ENCODE data around the gene GPR31. TPM values are rescaled to one million over a fixed set of nuclear protein-coding genes. Genes with fewer than 3 reads are reported as not detected.
"Not testable (repeated sequence)": the region's sequence is repeated elsewhere in the genome, so short reads cannot be mapped to it uniquely, and the experiment has no call there.

The GPR31 gene
- total RNA-seq, 4 donors from 2014 or later, result not detected

DNA sequence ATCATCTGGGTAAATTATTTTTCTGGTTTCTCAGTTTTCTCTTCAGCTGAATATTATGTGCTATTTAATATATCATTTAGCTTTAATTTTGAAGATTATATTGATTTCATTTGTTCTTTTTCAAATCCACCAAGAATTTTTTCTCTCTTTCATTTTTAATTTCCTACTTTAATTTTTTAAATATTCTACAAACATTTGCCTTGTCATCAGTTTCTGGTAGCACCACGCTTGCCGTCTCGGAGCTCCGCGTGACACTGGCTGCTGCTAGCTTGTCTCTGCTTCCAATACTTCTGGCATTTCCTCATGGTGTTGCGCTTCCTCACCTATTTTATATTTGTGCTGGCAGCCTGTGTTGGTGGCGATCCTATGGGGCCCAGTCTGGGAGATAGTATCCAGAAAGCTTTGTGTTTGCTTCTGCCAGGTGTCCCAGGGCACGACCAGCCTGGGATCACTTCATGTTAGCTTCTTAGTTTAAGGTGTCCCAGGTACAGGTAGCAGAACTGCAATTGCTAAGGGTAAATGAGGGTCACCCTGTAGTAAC, 33.3 kb upstream of the GPR31 start:
- peaks cover 10% of the 10 kb centered on the region for H3K27me3 ChIP-seq
- not testable (repeated sequence) for H3K9me3 ChIP-seq, ATAC-seq, H3K4me3 ChIP-seq, H3K36me3 ChIP-seq, H3K27ac ChIP-seq, H3K4me1 ChIP-seq
- 90 to 98% methylated on average over 2 to 6 of the region's 8 CpGs for WGBS, 2 donors (ENCODE audit: low coverage in 1 of 2)

DNA sequence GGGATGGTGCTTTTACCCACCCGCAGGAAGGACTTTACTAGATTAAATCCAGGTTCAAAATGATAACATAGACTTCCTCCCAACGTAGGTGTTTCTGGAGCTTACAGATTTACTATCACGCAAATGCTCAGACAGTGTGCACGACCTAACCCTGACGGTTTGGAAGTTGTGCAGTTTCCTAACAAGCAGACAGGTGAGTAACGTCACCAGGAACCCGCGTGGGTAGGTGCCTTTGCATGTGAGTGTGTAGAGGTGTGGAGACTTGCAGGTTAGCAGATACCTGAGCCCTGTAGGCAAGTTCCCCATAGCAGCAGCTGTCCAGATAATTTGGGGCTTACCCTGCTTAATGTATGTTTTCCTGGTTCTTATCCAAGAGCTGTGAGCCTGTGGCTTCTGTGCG, 29.5 kb upstream of the GPR31 start:
- peaks cover 10% of the 10 kb centered on the region for H3K27me3 ChIP-seq
- not testable (repeated sequence) for H3K4me3 ChIP-seq, ATAC-seq, H3K36me3 ChIP-seq, H3K27ac ChIP-seq, H3K9me3 ChIP-seq, H3K4me1 ChIP-seq
- WGBS, 2 donors (ENCODE audit: low coverage in 1 of 2), result 50 to 74% methylated on average over 2 to 5 of the region's 9 CpGs

DNA sequence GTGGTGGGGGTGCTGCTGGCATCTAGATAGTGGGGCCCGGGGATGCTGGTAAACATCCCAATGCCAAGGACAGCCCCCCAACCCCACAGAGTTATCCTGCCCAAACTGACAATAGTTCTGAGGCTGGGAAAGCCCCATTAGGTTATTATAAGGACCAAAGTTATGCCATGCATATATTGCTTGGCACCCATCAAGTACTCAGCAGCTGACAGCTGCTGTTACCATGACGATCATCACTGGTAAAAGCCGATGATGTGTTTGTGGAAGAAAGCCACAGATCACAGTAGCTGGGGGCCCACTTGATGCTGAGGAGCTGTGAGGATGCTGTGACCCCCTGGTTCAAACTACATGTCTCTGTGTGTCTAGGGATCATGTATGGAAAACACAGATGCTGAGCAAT, 27.3 kb upstream of the GPR31 start:
- H3K27ac ChIP-seq, H3K9me3 ChIP-seq, ATAC-seq, H3K27me3 ChIP-seq, H3K4me3 ChIP-seq, H3K4me1 ChIP-seq, H3K36me3 ChIP-seq: not testable (repeated sequence)
- no CpG with 5 or more reads among the region's 3 CpGs for WGBS, 2 donors (ENCODE audit: low coverage in 1 of 2)

DNA sequence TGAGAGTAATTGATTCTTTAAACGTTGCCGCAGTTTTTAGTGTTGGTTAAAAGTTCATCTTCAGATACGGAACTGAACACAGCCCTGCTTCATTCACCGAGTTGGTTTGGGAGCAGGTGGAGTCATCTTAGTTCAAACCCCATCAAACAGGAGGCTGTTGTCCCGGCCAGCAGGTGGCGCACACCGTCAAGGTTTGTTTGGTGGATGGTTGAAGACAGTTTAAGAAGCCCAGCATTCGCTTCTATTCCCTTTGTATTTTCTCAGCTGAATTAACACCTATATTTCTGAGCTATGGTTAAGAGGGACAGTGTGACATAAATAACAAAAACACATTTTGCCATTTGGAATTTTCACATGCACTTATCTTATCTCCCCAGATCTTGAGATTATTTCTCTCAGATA, 25.1 kb upstream of the GPR31 start:
- ATAC-seq, result peak; percentile 57
- WGBS, 2 donors (ENCODE audit: low coverage in 1 of 2), result no CpG with 5 or more reads among the region's 8 CpGs
- H3K36me3 ChIP-seq, result not testable (repeated sequence)

DNA sequence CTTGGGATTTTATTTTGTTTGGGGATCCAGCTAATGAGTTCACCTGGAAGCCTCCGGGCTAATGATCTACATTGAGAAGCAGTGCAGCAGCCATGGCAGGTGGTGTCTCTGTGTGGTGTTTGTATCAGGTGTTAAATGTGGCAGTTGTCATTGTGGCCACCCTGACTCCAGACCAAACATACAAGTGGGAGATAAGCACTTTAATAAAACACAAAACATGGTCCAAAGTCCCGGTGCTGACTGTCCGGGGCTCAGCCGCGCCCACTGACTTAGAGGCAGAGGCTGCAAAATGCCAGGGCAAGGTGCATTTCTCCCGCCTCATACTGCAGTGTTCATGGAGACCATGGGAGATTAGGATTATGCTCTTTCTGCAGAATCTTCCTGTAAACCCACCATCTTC, 23.6 kb upstream of the GPR31 start:
- no CpG with 5 or more reads among the region's 6 CpGs for WGBS, 2 donors (ENCODE audit: low coverage in 1 of 2)
- H3K4me3 ChIP-seq, H3K27ac ChIP-seq, H3K36me3 ChIP-seq, ATAC-seq, H3K4me1 ChIP-seq, H3K9me3 ChIP-seq, H3K27me3 ChIP-seq: not testable (repeated sequence)

More for the DNA sequence above, 25.1 kb upstream of the GPR31 start:
- H3K27ac ChIP-seq, H3K4me3 ChIP-seq, H3K27me3 ChIP-seq, H3K9me3 ChIP-seq, H3K4me1 ChIP-seq: not testable (repeated sequence)
- TF ChIP-seq, protein P1, sequence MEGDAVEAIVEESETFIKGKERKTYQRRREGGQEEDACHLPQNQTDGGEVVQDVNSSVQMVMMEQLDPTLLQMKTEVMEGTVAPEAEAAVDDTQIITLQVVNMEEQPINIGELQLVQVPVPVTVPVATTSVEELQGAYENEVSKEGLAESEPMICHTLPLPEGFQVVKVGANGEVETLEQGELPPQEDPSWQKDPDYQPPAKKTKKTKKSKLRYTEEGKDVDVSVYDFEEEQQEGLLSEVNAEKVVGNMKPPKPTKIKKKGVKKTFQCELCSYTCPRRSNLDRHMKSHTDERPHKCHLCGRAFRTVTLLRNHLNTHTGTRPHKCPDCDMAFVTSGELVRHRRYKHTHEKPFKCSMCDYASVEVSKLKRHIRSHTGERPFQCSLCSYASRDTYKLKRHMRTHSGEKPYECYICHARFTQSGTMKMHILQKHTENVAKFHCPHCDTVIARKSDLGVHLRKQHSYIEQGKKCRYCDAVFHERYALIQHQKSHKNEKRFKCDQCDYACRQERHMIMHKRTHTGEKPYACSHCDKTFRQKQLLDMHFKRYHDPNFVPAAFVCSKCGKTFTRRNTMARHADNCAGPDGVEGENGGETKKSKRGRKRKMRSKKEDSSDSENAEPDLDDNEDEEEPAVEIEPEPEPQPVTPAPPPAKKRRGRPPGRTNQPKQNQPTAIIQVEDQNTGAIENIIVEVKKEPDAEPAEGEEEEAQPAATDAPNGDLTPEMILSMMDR (IDR thresholded peaks at IDR 0.05), result peak in 1 of 4 experiments; percentile 14

DNA sequence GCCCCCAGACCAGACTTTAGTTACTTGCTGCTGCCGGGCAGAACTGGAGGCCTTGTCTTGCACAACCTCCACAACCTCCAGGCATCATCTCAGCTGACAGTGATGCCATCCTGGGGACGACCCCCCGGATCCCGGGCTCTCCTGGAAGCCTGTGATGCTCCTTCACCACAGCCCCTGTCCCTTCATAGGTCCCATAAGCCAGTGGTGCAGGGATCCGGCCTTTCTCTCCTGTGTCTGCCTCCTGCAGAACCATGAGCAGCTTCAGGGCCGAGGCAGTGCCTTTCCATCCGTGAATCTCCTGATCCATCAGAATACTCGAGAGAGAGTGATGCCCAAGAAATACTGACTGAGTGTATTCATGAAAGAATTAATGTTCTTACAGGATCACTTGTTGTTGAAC, 22.3 kb upstream of the GPR31 start:
- not testable (repeated sequence) for H3K27me3 ChIP-seq, H3K36me3 ChIP-seq, H3K4me3 ChIP-seq, H3K4me1 ChIP-seq, H3K9me3 ChIP-seq, H3K27ac ChIP-seq
- 83% methylated on average over 3 of the region's 8 CpGs; no CpG with 5 or more reads in 1 of the 2 donors for WGBS, 2 donors (ENCODE audit: low coverage in 1 of 2)
- ATAC-seq, result peak; percentile 10

DNA sequence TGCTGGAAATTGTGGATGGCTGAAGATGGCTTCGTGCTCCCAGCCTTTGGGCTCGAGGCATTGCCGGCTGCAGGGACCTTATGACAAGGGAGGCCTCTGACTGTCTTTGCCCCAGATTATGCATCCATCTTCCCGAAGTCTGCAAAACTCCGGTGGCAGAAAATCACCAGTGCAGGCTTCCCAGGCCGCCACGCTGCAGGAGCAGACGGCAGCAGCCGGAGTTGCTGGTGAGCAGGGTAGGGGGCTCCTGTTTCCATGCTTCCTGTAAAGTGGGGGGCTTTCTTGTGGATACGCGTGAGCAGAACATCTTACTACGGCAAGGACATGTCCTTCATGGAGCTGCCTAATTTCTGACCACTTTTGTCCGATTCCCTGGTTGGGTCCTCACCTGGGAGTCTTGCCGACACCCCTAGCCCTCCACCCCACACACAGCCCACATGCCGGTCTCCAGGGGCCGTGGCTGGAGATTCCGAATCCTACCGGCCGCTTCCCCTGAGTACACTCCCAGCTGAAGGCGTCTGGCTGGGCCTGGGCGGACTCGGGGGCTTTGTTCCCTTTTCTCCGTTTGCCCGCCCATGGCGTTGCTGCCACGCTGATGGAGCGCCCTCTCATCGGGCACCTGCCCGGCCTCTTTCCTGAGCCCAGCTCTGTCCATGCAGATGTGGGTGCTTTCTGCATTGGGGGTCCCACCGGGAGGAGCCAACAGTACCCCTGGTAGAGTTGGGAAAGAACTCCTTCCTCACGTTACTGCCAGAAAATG, 21.3 kb upstream of the GPR31 start:
- WGBS, 2 donors (ENCODE audit: low coverage in 1 of 2), result no CpG with 5 or more reads among the region's 31 CpGs
- not testable (repeated sequence) for H3K36me3 ChIP-seq, H3K27me3 ChIP-seq, H3K4me3 ChIP-seq, H3K9me3 ChIP-seq, ATAC-seq, H3K27ac ChIP-seq, H3K4me1 ChIP-seq

DNA sequence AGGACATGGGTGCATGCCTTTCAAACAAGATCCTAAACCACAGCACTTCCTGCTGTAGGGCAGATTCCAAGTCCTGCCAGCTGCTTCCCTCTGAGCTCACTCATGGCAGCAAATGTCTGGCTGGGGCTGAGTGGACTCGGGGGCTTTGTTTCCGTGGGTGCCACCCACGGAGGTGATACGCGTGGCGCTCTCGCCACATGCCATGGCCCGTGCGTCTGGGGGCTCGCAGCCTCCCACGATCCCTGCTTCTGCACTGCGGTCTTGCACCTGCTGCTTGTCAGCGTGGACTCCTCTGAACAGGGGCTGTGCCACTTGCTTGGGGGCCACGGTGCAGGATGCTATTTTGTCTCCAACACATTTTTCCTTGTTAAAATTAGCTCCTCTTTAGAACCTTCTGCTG, 19.5 kb upstream of the GPR31 start:
- not testable (repeated sequence) for H3K4me3 ChIP-seq, H3K9me3 ChIP-seq, ATAC-seq, H3K36me3 ChIP-seq, H3K27ac ChIP-seq, H3K4me1 ChIP-seq
- no CpG with 5 or more reads among the region's 14 CpGs for whole genome bisulfite sequencing, 2 donors (ENCODE audit: low coverage in 1 of 2)
- H3K27me3 ChIP-seq, result peaks cover 13% of the 10 kb centered on the region

DNA sequence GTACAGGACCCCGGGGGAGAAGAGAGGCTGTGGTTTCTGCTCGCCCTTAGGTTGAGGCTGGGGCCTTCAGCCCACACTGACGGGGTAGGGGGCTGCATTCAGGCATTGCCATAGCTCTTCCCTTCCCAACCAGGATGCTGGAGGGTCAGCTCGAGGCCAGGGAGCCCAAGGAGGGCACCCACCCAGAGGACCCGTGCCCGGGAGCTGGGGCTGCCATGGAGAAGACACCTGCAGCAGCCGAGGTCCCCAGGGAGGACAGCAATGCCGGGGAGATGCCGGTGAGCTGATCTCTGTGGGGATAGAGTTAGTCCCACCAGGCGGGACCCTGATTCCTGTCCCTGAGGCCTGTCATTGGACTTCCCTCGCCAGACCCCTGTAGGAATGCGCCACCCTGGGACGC, 14.2 kb upstream of the GPR31 start:
- WGBS, 2 donors (ENCODE audit: low coverage in 1 of 2), result no CpG with 5 or more reads among the region's 13 CpGs
- ATAC-seq, H3K36me3 ChIP-seq, H3K9me3 ChIP-seq, H3K4me1 ChIP-seq, H3K4me3 ChIP-seq, H3K27ac ChIP-seq: not testable (repeated sequence)
- H3K27me3 ChIP-seq, result peaks cover 23% of the 10 kb centered on the region

DNA sequence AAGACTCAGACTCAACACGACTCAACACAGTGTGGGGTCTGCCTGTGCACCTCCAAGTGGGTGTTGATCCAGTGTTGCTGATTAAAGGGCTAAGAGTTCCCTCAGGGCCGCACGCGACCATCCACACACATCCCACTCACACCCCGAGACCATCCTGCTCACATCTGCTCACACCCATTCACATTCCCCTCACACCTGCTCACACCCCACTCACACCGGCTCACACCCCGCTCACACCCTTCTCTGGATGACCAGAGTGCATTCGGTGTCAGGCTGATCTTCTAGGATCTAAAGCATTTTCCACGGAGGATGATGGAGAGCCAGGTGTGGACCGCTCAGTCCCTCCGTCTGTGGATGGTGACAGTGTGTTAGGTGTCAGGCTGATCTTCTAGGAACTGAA, 13.5 kb upstream of the GPR31 start:
- H3K27me3 ChIP-seq, result peaks cover 23% of the 10 kb centered on the region
- ATAC-seq, H3K4me1 ChIP-seq, H3K36me3 ChIP-seq, H3K9me3 ChIP-seq, H3K4me3 ChIP-seq, H3K27ac ChIP-seq: not testable (repeated sequence)
- WGBS, 2 donors (ENCODE audit: low coverage in 1 of 2), result 89% methylated on average over 4 of the region's 11 CpGs; no CpG with 5 or more reads in 1 of the 2 donors

DNA sequence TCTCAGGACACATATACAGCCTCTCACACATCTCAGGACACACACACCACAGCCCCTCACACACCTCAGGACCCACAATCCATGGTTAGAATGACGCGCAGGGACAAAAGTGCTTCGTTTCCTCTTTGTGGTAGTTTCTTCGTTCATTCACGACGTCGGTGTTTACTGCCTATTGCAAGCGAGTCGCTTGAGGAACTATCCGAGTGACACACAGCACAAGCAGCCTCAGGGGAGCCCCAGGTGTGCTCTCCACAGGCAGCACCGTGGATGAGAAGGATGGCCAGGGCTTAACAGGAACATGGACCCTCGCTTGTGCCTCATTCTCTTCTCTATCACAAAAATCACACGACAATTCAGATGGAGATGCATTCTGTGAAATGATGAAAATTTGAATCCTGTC, 12.1 kb upstream of the GPR31 start:
- 40% methylated on average over 1 of the region's 13 CpGs; no CpG with 5 or more reads in 1 of the 2 donors for WGBS, 2 donors (ENCODE audit: low coverage in 1 of 2)
- H3K27ac ChIP-seq, H3K9me3 ChIP-seq, H3K4me3 ChIP-seq, ATAC-seq, H3K36me3 ChIP-seq, H3K4me1 ChIP-seq: not testable (repeated sequence)
- H3K27me3 ChIP-seq, result peaks cover 23% of the 10 kb centered on the region

DNA sequence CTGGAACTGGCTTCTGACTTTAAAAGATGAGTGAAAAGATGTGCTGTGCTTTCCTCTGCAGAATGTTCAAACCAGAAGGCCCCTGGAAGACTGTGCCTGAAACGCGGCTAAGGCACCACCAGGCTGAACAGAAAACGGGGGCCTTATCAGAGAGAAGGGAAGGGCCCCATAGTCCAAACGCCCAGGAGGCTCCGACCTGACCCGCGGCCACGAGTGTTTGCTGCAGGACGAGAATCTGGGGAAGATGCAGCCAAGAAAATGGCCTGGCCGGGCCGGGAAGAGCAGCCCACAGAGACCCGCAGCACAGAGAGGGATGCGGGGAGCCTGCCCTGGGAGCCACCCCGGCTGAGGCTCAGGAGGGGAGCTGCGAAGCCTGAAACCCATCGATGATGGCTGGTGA, 10.5 kb upstream of the GPR31 start:
- not testable (repeated sequence) for H3K9me3 ChIP-seq, H3K36me3 ChIP-seq, H3K27ac ChIP-seq, H3K4me1 ChIP-seq, H3K4me3 ChIP-seq, ATAC-seq
- no CpG with 5 or more reads among the region's 16 CpGs for WGBS, 2 donors (ENCODE audit: low coverage in 1 of 2)
- peaks cover 18% of the 10 kb centered on the region for H3K27me3 ChIP-seq

DNA sequence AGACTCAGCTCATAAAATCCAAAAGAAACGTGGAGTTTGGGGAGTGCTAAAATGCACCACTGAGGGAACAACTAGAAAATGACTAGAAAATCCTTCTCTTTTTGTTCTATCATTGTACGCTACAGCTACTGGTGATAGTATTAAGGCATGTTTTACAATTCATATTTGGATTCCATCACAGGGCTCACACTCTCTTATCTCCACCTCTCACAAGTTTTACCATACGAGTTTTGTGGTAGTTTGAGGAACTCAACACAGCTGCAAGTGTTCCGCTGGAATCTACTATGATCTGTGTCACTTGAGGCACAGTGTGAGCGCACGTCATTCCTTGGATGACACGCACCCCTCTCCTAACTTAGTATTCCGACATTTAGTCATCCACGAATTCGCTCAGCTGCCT, 9.9 kb upstream of the GPR31 start:
- H3K4me1 ChIP-seq, H3K36me3 ChIP-seq, H3K4me3 ChIP-seq, H3K27ac ChIP-seq, ATAC-seq, H3K9me3 ChIP-seq: not testable (repeated sequence)
- WGBS, 2 donors (ENCODE audit: low coverage in 1 of 2), result no CpG with 5 or more reads among the region's 10 CpGs
- peaks cover 14% of the 10 kb centered on the region for H3K27me3 ChIP-seq
